GM20431 (cell line): Measurements from ENCODE around the gene COPZ2.
"Not testable (repeated sequence)": the region's sequence is repeated elsewhere in the genome, so short reads cannot be mapped to it uniquely, and the experiment has no call there.

Experiments
- in situ Hi-C: fragments of 300-500 bp; cut with MseI, MboI; formaldehyde crosslinking; loops from one replicate; pipeline ENCODE4 v1.15.0; 2020; ENCODE audit warnings: low sequenced_read_pairs; ENCODE audit not compliant: unreplicated experiment

The COPZ2 gene

GRCh38 chr17:47992216-47992615 lies 45.4 kb downstream of the COPZ2 start:
- in situ Hi-C loops, result no loop called here

GRCh38 chr17:47990962-47991731 lies 46.5 kb downstream of the COPZ2 start:
- in situ Hi-C loops, result no loop called here

GRCh38 chr17:47989700-47990099 lies 47.9 kb downstream of the COPZ2 start:
- in situ Hi-C loops, result no loop called here

GRCh38 chr17:47989159-47989558 lies 48.4 kb downstream of the COPZ2 start:
- in situ Hi-C loops, result no loop called here

GRCh38 chr17:47988445-47988844 lies 49.2 kb downstream of the COPZ2 start:
- in situ Hi-C loops, result not testable (repeated sequence)

- in situ Hi-C loops, result no loop called here
Measured at GRCh38 chr17:47987240-47987835, 50.3 kb downstream of the COPZ2 start.

- in situ Hi-C loops, result no loop called here
Measured at GRCh38 chr17:47986520-47986919, 51.1 kb downstream of the COPZ2 start.

- in situ Hi-C loops, result loop anchor here (5.0 kb wide), 1 partner anchor 34 kb away; no protein-coding TSS in a partner anchor
Measured at GRCh38 chr17:47983492-47984223, 53.9 kb downstream of the COPZ2 start.

GRCh38 chr17:47982645-47983390 lies 54.8 kb downstream of the COPZ2 start:
- in situ Hi-C loops, result loop anchor here (5.0 kb wide), 1 partner anchor 34 kb away; no protein-coding TSS in a partner anchor

- in situ Hi-C loops, result loop anchor here (5.0 kb wide), 1 partner anchor 35 kb away; no protein-coding TSS in a partner anchor
Measured at GRCh38 chr17:47982091-47982617, 55.4 kb downstream of the COPZ2 start.

- in situ Hi-C loops, result loop anchor here (5.0 kb wide), 1 partner anchor 36 kb away; no protein-coding TSS in a partner anchor
Measured at GRCh38 chr17:47981462-47981861, 56.1 kb downstream of the COPZ2 start.

- in situ Hi-C loops, result loop anchor here (5.0 kb wide), 1 partner anchor 37 kb away; no protein-coding TSS in a partner anchor
Measured at GRCh38 chr17:47980541-47980940, 57.1 kb downstream of the COPZ2 start.

- in situ Hi-C loops, result no loop called here
Measured at GRCh38 chr17:47978324-47978723, 59.3 kb downstream of the COPZ2 start.
